Type B pancreatic cell (in vitro differentiated cells): ENCODE measurements around the gene MARK3. TPM values are rescaled to one million over a fixed set of nuclear protein-coding genes. Genes with fewer than 3 reads are reported as not detected.

ENCODE experiments used
- DNase-seq: peaks from one replicate; pipeline ENCODE4 v3.0.0; 2021; ENCODE audit warnings: mixed read lengths; ENCODE audit not compliant: unreplicated experiment; ENCODE audit errors: extremely low spot score
- H3K27ac Mint-ChIP-seq: 2 replicates; pipeline ENCODE4 v1.8.0; 2021; ENCODE audit warnings: mild to moderate bottlenecking, mixed read lengths
- H3K27me3 Mint-ChIP-seq: 2 replicates; pipeline ENCODE4 v1.8.0; 2021; ENCODE audit warnings: mixed read lengths
- H3K36me3 Mint-ChIP-seq: 2 replicates; pipeline ENCODE4 v1.8.0; 2021; ENCODE audit warnings: mixed read lengths
- H3K4me1 Mint-ChIP-seq: one replicate; pipeline ENCODE4 v1.8.0; 2021; ENCODE audit warnings: mixed read lengths; ENCODE audit not compliant: unreplicated experiment
- H3K4me3 Mint-ChIP-seq: 2 replicates; pipeline ENCODE4 v1.8.0; 2021; ENCODE audit warnings: mild to moderate bottlenecking, mixed read lengths
- H3K9me3 Mint-ChIP-seq: 2 replicates; pipeline ENCODE4 v1.8.0; 2021; ENCODE audit warnings: mixed read lengths
- total RNA-seq: library from RNA; stranded (reverse); gene quantifications from 2 replicates; pipeline ENCODE4 v1.2.1, GENCODE V29; 2021; ENCODE audit warnings: low replicate concordance
- TF ChIP-seq, protein P1 (sequence below): fragments of 200-600 bp; sonication (generic); conservative IDR thresholded peaks from 2 replicates; pipeline ENCODE4 v1.5.0; 2021; ENCODE audit warnings: antibody characterized with exemption, mild to moderate bottlenecking

MARK3 gene
- total RNA-seq, 1 donor from 2014 or later, result 91.4 TPM

DNA sequence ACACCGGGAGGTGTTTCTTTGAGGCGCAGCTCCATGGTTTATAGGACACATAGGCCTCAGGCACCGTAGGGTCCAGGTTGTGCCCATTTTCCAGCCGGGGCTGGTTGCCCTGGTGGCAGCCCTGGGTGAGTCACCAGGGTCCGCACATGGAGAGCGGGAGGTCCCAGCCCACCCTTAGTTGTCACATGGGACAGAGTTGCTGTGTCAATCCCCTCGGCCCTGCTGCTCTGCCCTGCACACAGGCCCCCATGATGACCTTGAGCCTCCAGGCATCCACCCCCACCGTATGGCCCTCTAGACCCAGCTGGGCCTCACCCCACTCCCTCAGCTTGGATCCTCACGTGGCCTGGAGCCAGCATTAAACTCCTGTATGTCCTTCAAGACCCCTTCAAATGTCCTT is 151.5 kb downstream of the MARK3 start:
- Mint-ChIP-seq H3K4me3 (no peak overlapping the region), H3K27ac (no peak overlapping the region), H3K27me3 (no peaks in the 10 kb centered on the region), H3K36me3 (no peaks in the 10 kb centered on the region), H3K4me1 (peaks cover 6% of the 10 kb centered on the region), H3K9me3 (no peaks in the 10 kb centered on the region)
- TF ChIP-seq, protein P1, sequence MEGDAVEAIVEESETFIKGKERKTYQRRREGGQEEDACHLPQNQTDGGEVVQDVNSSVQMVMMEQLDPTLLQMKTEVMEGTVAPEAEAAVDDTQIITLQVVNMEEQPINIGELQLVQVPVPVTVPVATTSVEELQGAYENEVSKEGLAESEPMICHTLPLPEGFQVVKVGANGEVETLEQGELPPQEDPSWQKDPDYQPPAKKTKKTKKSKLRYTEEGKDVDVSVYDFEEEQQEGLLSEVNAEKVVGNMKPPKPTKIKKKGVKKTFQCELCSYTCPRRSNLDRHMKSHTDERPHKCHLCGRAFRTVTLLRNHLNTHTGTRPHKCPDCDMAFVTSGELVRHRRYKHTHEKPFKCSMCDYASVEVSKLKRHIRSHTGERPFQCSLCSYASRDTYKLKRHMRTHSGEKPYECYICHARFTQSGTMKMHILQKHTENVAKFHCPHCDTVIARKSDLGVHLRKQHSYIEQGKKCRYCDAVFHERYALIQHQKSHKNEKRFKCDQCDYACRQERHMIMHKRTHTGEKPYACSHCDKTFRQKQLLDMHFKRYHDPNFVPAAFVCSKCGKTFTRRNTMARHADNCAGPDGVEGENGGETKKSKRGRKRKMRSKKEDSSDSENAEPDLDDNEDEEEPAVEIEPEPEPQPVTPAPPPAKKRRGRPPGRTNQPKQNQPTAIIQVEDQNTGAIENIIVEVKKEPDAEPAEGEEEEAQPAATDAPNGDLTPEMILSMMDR, result no peak
- no peak for DNase-seq

DNA sequence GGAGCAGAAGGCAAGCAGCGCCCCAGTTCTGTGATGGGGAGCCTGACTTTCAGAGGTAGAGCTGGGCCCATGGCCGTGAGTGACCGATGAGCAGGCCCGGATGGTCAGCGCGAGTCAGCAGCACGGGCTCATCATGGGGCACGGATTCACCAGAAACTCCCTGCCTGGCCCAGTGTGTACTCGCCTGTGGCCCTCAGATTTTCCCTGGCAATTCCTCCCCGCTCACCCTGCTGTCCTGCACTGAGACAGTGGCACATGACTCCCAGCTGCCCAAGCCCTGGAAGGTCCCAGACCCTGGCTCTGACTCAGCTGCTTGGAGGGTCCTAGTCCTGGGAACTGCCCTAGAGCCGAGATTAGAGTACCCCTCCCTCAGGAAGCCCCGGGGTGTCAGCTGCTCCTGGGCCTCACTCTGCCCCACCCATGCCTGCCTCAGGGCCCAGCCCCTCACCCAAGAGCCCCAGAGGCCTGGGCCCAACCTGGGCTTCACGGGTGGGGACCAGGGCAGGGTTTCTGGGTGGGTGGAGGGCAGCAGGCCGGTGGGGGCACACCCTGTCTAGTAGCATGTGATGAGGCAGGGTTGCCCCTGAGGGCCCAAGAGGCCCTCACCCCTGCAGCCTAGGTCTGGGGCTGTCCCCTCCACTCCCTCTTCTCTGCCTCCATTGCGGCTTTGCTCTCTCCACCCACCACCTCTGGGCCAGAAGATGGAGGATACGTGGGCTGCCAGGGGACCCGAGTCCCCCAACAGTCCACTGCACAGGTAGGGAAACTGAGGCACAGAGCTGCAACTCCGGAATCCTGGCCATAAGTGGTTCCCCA is 152.2 kb downstream of the MARK3 start:
- TF ChIP-seq, protein P1, result no peak
- Mint-ChIP-seq H3K36me3 (no peaks in the 10 kb centered on the region), H3K9me3 (no peaks in the 10 kb centered on the region), H3K27me3 (no peaks in the 10 kb centered on the region), H3K4me3 (no peak overlapping the region), H3K27ac (no peak overlapping the region), H3K4me1 (peaks cover 6% of the 10 kb centered on the region)
- DNase-seq, result no peak

DNA sequence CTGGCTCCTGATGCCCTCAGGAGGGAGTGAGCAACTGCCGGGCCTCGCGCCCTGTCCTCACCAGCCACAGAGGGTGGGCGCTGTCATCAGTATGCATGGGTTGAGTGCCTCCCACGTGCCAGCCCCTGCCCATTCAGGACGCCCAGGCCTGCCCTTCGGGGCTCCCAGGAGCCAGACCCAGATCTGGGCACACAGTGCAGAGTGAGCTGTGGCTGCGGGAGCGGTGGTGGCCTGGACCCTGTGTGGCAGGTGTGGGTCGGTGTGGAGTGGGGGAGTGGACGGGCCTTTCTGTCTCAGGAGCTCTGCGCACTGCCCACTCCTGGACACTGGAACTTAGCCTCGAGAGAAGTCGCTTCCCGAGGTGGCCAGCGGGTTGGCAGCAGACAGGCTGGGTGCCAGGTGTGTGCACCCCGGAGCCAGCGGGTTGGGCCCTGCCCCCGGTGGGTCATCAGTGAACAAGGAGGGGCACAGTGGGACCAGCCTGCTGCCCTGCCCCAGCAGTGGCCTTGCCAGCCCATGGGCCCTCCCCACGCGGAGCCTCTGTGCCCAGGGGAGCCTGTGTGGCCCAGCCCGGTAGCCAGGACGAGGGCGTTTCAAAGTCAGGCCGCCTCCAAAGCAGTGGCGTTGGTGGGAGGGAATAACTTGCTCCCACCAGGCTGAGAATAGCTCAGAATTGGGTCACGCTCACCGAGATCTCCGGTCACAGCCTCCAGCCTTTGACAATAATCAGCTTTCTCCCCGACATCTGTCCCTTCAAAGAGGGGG is 153.3 kb downstream of the MARK3 start:
- no peaks in the 10 kb centered on the region for H3K36me3 Mint-ChIP-seq
- no peak overlapping the region for H3K4me3 Mint-ChIP-seq
- TF ChIP-seq, protein P1, result no peak
- no peaks in the 10 kb centered on the region for H3K9me3 Mint-ChIP-seq
- H3K4me1 Mint-ChIP-seq, result peaks cover 6% of the 10 kb centered on the region
- H3K27me3 Mint-ChIP-seq, result no peaks in the 10 kb centered on the region
- DNase-seq, result no peak
- no peak overlapping the region for H3K27ac Mint-ChIP-seq

DNA sequence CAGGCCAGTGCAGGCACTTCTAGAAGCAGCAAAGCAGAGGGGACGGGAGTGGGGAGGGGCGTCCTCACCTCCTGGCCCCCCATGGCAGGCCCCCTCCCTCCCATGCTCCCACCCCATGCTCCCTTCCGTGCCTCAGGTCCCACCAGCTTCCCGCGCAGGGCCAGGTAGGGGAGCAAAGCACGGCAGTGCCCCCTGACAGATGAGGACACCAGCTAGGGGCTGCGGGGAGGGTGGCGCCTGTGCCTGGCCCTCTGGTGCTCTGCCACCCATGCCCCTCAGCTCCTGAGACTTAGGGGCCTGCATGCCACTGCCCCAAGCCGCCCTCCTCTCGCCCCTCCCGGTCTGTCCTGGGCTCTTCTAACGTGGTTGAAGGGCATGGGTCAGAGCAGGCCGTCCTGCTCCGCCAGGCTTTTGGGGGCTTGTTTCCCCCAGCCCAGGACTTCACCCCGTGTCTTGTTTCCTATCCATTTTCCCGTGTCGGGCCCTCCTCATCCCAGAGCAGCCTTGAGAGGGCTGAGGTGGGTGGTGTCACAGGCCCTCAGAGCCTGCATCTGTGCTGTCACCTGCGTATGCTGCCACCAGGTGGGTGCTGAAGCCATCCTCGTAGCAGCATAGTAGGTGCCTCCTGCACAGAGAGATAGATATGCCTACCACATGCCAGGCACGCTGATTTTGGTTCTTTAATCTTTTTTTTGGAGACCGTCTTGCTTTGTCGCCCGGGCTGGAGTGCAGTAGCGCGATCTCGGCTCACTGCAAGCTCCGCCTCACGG is 154.0 kb downstream of the MARK3 start:
- H3K9me3 Mint-ChIP-seq, result no peaks in the 10 kb centered on the region
- no peak for DNase-seq
- H3K27ac Mint-ChIP-seq, result peak overlapping the region; percentile 95
- H3K4me3 Mint-ChIP-seq, result no peak overlapping the region
- H3K4me1 Mint-ChIP-seq, result peaks cover 6% of the 10 kb centered on the region
- no peaks in the 10 kb centered on the region for H3K36me3 Mint-ChIP-seq
- TF ChIP-seq, protein P1, result no peak
- no peaks in the 10 kb centered on the region for H3K27me3 Mint-ChIP-seq

DNA sequence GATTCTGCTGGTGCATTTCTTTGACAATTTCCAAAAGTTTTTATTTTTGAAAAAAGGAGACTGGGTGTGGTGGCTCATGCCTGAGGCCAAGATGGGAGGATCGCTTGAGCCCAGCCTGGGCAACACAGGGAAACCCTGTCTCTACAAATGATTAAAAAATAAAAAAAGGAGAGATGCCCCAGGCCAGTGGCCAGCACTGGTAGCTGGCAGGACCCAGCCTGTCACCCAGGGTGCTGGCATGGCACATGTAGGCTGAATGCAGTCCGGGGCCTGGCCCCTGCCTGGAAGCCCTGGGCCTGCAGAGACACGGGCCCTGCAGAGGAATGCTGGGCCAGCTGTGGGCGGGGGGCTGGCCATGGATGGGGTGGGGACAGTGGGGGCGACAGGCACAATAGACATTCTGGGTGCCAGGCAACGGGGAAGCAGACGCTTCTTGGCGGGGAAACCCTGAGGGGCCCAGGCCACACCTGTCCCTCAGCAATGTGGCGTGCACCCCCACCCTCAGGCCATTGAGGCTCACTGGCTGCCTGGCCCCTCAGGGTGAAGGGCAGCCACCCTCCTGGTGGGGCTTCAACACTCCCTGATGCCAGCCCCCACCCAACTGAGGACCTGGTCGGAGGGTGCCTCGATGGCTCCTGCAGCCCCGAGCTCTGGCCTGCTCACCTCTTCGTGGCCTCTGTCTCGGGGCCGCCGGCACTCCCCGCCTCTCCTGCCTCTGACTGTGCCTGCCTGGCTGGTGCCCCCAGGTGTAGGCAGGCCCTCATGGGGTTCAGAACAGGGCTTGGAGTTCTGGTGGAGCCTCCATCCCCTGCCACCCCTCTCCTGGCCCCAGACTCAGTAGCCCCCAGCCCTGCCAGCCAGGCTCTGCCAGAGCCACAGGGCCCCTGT is 155.8 kb downstream of the MARK3 start:
- no peak for DNase-seq
- H3K4me1 Mint-ChIP-seq, result peaks cover 6% of the 10 kb centered on the region
- no peaks in the 10 kb centered on the region for H3K36me3 Mint-ChIP-seq
- TF ChIP-seq, protein P1, result no peak
- H3K27me3 Mint-ChIP-seq, result no peaks in the 10 kb centered on the region
- H3K9me3 Mint-ChIP-seq, result no peaks in the 10 kb centered on the region
- H3K27ac Mint-ChIP-seq, result peak overlapping the region; percentile 95
- H3K4me3 Mint-ChIP-seq, result peak overlapping the region; percentile 68
